GM21360 (cell line): ENCODE results near the gene RCAN1.
"Not testable (repeated sequence)": the region's sequence is repeated elsewhere in the genome, so short reads cannot be mapped to it uniquely, and the experiment has no call there.

ENCODE experiments used
- ATAC-seq: cut with Tn5 transposase; IDR thresholded peaks from one replicate; pipeline ENCODE4 v1.9.1; 2021; ENCODE audit warnings: mild to moderate bottlenecking, moderate library complexity; ENCODE audit not compliant: unreplicated experiment

RCAN1 gene

DNA sequence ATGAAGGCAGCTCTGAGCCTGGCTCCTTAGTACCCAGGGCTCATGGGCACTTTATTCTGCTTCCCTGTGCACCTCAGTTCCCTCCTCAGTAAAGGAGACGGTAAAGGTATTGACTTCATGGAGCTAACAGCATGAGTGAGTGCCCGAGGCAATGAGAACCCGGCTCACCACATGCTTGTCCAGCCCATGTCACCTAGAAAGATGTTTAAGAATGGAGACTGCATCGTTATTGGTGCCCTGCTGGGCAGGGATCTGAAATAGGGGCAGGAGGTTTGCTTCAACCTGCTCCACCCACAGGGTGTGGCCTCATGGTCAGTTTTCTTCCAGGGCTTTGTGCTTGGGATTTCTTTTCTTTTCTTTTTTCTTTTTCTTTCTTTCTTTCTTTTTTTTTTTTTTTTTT is 95.9 kb downstream of the RCAN1 start:
- no peak for ATAC-seq

DNA sequence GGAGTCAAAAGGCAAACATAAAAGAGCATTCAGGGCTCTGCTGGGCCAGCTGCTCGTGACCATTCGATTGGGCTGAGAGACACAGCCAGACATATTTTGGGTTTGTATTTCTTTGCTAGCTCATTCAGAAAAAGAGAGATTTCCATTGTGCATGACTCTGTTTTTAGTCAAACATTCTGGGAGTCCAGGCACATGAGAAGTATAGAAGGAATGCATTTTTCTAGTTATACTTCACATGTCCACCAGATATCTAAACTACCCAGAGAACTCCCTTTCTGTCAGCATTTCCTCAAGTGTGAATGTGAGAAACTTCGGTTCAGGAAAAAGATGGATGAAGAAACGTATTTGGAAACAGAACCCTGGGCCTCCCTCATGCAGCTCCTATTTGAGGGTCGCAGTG is 96.6 kb downstream of the RCAN1 start:
- ATAC-seq = no peak

DNA sequence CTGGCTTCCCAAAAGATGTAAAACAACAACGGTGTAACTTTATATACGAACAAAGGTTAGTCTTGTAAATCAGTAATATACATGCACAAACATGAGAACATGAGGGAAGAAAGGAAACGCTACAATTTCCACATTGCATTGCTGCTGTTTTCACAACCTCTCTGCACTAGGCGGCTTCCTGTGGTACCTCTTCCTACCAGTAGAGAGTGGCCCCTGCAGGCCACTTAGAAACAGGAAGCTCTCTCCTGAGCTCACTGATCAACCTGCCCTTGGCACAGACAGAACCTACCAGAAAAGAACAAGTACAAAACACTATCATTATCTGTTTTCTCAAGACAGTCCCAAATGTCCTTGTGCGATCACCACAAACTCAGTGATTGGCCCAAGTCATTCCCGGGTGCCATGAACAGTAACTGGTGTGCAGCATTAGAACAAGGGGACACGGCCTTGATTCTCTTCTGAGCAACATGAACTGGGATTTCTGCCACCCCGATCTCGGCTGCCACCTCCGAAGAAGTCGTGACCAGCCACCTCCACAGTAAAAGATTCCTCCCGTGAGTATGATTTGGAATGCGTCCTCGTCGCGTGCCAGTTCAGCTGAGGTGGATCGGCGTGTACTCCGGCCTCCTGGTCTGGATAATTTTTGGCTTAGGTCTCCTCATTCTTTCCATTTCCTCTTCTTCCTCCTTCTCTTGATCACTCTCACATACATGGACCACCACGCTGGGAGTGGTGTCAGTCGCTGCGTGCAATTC is 97.2 kb downstream of the RCAN1 start:
- ATAC-seq = no peak

DNA sequence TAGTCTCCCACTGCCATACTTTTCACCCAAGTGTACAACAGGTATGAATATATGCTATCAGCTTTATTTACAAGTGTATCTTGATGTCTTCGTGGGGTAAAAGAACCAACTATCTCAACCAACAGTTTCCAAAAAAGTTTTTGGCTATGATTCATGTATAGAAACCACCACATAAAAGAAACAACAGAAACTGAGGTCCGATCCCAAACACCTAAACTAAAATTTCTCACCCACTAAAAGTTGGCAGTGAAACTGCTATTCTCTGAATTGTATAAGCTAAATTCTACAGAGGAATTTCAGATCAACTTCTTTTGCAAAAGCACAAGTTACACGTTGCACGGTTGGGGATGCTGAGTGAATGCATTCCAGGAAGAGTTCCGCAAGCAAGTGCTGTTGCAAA is 97.9 kb downstream of the RCAN1 start:
- no peak for ATAC-seq

DNA sequence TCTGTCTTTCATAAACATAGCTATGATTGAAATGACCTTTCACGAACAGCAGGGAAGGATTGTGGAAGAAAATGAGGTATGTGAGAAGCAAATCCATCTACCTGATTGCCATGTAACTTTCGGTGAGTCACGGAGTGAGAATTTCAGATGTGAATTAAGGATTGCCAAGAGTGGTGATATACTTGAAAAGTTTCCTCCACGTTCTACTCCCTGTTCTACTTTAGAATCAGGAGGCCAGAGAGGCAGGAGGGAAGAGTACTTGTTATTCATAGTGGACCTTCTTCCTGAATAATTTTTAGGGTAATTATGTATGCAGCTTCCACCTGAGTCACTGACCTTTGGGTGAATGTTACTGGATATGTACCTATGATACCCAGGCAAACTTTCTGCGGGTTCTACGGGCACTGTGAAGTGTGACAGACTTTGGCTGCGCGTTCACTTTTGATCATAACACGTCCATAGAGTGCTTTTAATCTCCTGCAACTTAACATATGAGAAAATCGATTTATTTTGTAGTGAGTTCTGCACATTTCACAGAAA is 100.3 kb downstream of the RCAN1 start:
- no peak for ATAC-seq

GRCh38 chr21:34513129-34513675 is 101.7 kb downstream of the RCAN1 start:
- no peak for ATAC-seq

- ATAC-seq = no peak
Observed at GRCh38 chr21:34511787-34512455, 103.0 kb downstream of the RCAN1 start, which contains the start of gene KCNE1. TSS of gene KCNE1 (minus strand) at chr21:34512210. CDS start at chr21:34449634, 62,576 bp downstream.

DNA sequence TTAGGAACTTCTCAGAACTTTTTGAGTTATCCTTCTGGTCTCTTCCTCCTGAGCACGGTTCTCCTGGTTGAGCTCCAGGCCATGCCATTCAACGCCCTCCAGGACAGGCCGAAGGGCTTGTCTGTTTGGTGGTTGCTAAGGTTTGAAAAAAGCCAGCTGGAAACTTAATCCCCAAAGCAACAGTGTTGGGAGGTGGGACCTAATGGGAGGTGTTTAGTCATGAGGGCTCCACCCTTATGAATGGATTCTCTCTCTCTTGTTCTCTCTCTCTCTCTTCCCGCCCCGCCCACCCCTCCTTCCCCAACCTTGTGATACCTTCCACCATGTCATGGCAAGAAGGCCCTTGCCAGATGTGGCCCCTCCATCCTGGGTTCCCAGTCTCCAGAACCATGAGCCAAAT is 103.7 kb downstream of the RCAN1 start:
- ATAC-seq = no peak

- no peak for ATAC-seq
Observed at GRCh38 chr21:34510148-34511142, 104.5 kb downstream of the RCAN1 start.

DNA sequence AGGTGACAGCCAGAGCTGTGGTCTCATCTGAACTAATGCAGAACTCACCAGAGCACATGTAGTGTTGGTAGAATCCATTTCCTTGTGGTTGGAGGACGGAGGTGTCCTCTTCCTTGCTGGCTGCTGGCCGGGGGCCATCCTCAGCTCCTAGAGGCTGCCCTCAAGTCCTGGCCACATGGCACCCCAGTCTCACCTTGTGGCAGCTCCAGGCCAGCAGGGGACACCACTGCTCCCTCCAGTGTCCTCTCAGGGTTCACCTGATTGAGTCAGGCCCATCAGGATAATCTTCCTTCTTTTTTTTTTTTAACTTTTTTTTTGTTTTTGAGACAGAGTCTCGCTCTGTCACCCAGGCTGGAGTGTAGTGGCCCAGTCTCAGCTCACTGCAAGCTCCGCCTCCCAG is 105.8 kb downstream of the RCAN1 start:
- no peak for ATAC-seq

DNA sequence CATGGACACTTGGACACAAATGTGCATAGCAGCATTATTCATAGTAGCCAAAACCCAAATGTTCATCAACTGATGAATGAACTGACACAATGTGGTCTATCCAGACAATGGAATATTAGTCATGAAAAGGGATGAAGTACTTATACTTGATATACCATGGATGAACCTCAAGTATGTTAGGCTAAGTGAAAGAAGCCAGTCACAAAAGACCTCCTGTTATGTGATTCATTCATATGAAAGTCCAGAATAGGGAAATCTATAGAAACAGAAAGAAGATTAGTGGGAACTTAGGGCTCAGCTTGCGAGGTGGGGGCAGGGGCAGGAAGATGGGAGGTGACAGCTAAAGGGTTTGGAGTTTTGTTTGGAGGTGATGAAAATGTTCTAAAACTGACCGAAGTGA is 110.3 kb downstream of the RCAN1 start:
- no peak for ATAC-seq

DNA sequence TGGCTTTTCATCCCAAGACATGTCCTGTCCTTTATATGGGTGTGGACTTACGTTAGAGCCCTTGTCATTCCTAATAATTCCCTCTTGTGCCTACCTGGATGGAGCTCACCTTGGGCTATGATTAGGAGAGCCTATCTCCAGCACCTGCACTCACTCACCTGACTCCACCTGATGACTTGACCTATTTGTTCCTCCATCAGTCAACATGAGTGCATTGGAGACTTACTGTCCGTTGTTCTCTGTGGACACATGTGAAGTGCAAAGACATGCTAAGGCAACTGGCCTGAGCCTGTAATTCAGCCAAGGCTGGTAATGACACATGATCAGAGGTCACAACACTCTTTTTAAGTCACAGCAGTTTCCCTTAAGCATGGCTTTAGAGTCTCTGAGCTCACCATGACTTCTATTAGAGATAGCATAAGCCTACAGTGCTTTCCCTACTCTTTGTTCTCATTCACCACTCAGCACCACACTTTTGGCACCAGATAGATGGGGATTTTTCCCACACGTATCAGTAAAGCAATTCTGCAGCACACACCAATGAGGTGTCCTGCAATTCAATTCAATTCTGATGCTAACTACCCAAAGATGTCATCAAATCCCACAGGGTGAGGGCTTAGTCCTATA is 112.3 kb downstream of the RCAN1 start:
- no peak for ATAC-seq

- no peak for ATAC-seq
Observed at GRCh38 chr21:34501716-34502115, 113.2 kb downstream of the RCAN1 start.

GRCh38 chr21:34500191-34500590 is 114.7 kb downstream of the RCAN1 start:
- no peak for ATAC-seq

DNA sequence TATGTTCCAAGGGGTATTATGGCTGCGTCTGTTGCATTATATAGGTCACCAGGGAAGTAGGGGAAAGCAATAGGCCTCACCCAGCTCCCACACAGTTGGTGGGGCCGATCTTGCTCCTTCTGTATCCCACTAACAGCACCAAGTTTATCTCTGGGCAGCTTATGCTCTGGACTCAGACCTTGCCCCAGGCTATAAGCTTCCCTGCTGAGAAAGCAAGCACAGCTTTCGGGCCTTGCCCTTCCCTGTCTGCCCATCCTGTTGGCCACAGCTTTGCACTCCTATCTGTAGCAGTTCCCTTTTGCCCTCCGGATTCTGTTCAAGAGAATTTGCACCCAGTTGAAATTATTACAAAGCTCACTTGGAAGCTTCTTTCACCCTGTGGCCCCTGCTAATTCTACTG is 115.8 kb downstream of the RCAN1 start:
- no peak for ATAC-seq

GRCh38 chr21:34498623-34499022 is 116.3 kb downstream of the RCAN1 start:
- ATAC-seq = no peak

DNA sequence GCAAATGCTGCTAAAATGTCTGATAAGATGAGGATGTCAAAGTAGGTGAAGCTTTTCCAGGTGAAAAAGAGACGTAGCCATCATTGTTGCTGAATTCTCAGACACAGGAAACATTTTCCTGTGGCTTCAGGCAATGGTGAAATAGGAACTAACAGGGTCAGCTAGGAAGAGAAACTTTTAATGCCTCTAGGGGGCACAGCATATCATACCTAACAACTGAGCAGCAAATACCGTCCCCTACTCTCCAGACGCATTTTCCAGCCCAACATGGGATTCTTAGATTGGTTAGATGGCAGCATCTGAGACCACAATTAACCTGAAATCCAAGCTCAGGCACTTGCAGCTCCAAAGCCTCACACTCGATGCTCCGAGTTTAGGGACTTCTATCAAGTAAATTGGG is 131.1 kb downstream of the RCAN1 start:
- not testable (repeated sequence) for ATAC-seq

DNA sequence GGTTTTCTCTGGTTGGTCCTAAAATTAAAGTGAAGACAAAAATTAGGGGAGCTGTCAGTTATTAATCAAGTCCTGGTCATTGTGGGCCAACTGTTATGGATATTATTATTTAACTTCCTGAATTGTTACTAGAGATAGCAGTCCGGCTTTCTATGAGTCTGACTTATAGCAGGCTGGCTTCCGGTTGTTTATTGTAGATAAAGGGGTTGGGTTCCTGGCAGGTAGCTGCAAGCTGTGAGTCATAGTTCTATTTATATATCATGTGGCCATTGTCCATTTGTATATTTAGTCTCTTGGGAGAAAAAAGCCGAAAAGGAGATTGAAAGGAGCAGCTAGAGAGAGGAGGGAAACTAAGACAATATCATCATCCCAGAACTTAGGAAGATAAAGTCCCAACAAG is 131.5 kb downstream of the RCAN1 start:
- not testable (repeated sequence) for ATAC-seq

DNA sequence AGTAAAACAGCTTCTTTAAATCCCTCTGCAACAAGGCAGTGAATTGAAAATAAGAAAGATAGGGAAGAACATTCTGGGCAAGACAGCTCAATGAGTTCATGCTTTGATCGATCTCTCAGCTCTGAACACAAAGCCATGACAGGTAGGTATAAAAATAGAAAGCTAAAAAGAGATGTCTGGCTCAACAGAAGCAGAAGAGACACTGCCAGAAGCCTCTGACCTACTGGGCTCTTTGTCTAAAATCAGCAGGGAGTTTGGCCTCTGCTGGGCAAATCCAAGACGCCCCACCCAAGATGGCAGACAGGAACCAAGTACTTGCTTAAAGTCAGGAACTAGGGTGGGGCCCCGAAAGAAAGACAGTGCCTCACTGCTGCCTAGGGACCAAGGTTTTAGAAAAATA is 147.6 kb downstream of the RCAN1 start:
- ATAC-seq = not testable (repeated sequence)
